GM18867 (cell line): Measurements from ENCODE around the gene TMEM201.

Experiments used
- ATAC-seq: cut with Tn5 transposase; IDR thresholded peaks from one replicate; pipeline ENCODE4 v1.9.1; 2021; ENCODE audit warnings: mild to moderate bottlenecking, moderate library complexity; ENCODE audit not compliant: unreplicated experiment

The TMEM201 gene

DNA sequence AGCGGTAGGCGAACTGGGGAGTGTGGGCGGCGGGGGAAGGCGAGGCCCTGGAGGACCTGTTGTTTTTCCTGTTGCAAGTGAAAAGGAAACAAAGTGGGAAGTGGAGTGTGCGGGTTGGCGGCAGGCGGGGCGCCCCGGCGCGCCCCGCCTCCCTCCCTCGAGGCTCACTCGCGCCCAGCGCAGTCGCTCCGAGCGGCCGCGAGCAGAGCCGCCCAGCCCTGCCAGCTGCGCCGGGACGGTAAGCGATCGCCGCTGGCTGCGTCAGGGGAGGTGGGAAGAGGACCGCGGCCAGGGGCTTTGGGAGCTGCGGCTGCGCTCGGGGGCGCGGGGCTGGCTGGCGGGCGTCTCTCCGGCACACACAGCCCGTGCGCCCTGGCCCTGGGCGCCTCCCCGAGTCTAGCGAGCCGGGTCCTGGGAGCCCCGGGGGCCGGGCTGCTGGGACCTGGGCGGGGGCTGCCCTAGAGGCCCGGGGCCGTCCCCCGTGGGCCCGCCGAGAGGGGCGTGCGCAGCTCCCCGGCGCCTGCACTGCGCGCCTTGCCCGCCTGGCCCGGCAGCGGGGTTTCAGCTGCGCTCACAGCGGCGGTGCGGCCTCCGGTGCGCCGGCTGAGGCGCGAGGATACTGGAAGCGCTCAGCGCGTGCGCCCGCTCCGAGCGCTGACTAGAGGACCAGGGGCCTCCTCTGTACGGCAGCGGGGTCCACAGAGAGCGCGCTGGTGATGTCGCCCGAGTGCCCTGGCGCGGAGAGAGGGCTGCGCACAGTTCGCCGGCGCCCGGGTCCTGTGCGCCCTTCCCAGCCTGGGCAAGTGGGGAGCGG is 63.1 kb downstream of the TMEM201 start, which contains the start of gene PIK3CD:
Gene PIK3CD, plus strand, starts transcription at position 167 of the 814 bp plus-strand sequence. CDS start 58,725 bp downstream, outside the sequence.
- peak; percentile 34 for ATAC-seq

DNA sequence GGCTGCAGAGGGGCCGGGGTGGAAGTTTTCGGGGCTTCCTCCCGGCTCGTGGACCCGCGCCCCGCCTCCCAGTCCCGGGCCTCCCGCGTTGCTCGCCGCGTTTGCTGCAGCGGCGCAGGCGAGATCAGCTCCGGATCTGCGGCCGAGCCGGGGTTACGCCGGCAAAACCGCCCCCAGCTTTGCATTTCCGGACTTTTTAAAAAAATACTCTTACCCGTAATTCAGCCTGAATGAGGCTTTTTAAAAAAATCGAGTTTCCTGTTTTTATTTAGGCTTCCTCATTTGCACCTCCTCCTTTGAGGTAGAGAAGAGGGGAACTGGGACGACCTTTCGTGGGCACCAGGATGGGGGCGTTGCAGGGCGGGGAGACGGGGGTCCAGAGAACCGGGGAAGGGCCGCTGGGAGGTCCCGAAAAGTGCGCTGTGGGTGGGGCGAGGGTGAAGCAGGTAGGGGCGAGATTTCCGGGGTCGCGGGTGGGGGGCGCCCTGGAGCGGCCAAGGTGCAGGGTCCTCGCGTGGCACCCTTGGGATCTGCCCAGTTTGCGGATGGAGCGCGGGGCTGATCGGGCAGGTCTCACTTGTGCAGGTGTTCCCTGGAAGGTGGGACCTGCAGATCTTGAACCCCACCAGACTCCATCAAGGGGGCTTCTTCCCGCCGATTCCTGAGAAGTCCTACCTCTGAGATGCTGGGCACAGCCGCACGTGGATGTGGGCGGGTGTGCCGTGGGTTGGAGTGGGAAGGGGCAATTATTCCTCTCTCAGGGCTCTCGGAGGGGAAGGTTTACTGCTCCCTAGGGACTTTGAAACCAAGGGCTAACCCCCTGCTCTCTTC is 63.9 kb downstream of the TMEM201 start:
- peak; percentile 36 for ATAC-seq

DNA sequence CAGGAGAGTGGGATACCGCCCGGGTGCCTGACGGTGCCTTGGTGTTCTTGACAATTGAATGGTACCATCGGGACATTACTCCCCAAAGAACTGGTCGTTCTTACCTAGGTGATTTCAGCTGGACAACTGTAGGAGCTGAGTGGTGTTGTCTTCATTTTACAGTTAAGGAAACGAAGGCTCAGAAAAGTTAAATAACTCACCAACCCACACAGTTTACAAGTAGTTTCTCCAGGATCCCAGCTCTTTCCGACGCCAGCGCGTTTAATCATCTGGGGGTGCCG is 64.4 kb downstream of the TMEM201 start:
- ATAC-seq = no peak

DNA sequence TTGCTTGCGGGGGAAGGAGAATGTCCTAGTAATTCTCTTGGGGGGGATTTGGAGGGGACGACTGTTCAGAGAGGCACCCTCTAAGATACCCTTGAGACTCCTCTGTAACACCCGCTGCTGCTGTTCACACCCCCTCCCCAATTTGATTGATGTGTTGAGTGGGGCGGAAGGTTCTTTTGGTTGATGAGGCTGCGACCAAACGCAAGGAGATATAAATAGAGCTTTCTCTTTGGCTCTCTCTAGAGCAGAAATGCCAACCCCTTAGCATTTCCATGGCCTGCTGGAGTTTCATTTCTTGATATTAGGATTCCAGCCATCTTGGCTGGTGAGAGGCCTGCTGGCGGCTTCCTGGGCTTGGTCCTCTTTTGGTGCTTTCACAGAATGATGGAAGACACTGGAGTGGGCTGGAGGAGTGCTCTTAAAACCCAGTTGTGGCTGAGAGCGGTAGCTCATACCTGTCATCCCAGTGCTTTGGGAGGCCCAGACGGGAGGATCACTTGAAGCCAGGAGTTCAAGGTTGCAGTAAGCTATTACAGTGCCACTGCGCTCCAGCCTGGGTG is 64.9 kb downstream of the TMEM201 start:
- ATAC-seq = no peak

DNA sequence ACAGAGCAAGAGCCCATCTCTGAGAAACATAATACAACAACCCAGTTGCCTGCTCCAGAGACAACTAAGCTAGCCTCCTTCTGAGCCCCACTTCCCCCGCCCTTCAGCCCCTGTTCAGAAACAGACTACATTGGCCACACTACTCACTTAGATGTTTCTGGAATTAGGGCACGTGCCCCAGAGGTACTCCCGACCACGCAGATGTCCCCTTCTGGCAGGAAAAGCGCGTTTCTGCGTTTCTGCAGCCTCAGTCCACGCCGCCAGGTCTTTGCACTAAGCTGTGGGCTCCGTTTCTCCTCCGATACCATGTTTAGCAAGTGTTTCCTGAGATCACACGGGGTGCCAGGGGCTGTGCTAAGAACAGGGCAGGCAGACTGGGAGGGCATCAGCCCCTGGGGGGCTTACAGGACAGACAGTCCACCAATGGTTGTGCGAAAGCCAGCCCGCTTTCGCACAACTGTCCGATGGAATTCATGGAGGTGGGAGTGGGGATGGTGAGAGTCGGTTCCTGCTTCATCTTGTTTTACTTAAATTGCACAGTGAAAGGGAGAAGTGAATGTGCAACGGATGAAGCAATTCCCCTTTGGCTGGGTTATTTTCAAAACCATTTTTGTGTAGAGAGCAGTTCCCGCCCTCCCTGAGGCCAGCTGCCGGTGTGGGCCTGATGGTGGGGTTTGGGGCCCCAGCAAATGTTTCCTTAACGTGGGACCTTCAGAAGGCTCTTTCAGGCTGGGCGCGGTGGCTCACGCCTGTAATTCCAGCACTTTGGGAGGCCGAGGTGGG is 65.5 kb downstream of the TMEM201 start:
- no peak for ATAC-seq

DNA sequence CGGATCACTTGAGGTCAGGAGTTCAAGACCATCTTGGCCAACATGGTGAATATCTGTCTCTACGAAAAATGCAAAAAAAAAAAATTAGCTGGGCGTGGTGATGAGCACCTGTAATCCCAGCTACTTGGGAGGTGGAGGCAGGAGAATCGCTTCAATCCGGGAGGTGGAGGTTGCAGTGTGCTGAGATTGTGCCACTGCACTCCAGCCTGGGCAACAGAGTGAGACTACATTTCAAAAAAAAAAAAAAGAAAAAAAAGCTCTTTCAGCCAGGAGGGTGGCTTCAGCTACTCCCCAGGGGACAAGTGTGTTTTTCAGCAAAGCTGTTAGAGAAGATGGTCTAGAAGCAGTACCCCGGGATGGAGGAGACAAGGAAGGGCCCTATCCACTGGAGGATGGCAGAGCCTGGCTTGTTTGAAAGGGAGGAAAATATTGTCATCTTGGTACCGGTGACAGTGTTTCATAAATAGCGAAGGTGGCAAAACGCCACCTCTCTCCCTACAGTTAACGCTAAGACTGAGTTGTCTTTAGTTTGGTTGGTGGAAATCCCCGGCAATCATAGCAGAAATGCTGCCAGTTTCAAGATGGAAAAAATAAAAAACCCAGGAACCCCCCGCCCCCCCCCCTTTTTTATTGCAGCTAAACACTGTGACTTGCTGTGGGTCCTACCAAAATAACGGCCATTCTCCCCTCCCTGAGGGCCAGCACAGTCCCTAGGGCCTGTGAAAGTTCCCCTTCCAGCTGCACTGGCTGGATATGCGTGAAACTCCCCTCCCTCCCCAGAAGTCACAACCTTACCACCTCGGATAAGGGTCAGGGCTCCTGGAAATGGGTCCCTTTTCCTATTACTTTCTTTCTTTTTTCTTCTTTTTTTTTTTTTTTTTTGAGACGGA is 66.4 kb downstream of the TMEM201 start:
- ATAC-seq = no peak

DNA sequence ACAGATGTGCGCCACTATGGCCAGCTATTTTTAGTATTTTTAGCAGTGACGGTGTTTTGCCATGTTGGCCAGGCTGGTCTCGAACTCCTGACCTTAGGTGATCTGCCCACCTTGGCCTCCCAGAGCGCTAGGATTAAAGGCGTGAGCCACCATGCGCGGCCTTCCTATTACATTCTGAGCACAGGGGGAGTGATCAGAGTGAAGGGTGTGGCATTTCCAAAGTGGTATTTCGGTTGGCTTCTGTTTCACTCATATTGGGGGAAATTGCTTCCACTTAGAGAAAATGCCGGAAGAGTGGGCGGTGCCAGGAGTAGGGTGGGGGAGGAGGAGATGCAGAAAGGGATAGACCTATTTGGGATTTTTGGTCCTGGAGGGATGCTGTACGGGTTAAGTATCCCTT is 67.1 kb downstream of the TMEM201 start:
- ATAC-seq = no peak

DNA sequence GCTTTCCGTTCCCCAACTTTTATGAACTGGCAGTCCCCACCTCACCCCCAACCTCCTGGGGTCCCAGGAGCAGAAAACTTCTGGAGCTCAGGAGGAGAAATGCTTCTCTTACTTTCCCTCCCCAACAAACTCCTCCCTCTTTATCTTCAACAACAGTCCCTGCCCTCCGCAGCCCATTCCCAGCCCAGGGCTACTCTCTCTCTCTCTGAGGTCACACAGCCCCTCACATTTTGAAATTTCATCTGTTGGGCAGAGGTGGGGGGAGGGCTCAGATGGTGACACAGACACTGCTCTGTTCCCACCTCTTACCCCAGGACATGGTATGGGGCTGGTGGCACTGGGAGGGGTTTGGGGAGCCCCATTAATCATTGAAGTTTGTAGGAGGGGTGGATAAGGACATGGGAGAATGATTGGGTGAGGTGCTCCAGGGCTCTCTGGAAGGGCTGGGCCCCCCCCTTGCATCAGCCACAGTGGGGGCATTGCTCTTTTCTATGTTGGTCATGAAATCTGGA is 68.9 kb downstream of the TMEM201 start:
- no peak for ATAC-seq

DNA sequence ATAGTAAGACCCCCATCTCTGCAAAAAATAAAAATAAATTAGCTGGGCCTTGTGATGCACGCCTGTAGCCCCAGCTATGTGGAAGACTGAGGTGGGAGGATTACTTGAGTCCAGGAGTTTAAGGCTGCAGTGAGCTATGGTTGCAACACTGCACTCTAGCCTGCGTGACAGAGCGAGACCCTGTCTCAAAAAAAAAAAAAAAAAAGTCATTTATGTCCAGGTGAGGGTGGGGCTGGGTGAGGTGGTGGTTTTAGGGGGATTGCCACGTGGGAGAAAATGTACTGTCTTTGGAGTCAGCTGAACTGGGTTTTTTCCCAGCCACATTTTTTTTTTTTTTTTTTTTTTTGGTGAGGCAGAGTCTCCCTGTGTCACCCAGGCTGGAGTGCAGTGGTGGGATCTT is 69.5 kb downstream of the TMEM201 start:
- no peak for ATAC-seq

DNA sequence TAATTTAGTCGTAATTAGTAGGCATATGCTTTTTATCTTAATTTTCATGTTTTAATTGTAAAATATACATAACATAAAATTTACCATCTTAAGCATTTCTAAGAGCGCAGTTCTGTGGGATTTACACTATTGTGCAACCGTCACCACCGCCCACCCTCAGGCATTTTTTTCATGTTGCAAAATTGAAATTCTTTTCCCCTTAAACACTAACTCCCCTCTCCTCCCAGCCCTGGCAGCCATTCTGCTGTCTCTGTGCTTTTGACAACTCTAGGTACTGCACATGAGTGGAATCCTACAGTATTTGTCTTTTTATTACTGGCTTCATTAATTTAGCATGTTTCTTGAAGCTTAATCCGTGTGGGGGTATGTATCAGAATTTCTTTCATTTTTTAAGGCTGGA is 70.6 kb downstream of the TMEM201 start:
- ATAC-seq = no peak

DNA sequence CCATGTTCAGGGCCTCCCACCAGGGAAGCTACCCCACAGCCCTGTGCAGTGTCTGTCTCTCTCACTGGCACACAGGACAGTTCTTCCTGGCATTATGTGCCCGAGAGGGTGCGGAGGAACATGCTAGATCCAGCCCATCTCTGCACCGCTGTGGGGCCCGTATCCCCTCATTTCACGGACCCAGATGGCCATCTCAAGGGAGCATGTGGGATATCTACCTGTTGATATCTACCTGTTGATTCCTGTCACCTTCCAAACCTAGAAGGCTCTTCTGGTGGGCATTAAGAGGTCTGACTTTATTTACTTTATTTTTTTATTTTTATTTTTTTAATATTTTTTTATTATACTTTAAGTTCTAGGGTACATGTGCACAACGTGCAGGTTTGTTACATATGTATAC is 74.5 kb downstream of the TMEM201 start:
- no peak for ATAC-seq
